OCI-LY1 (cell line): ENCODE measurements around the gene GNPTAB.

ENCODE experiments used
- H2AFZ ChIP-seq: fragments of 200-600 bp; sonication (generic), shearing (Covaris generic); 2 replicates; pipeline ENCODE4 v1.6.0; 2014; ENCODE audit warnings: antibody characterized with exemption, mild to moderate bottlenecking, low read length
- H3F3A ChIP-seq: fragments of 200-600 bp; sonication (generic), shearing (Covaris generic); 2 replicates; pipeline ENCODE4 v1.6.0; 2014; ENCODE audit warnings: mild to moderate bottlenecking, antibody characterized with exemption, low read length, moderate library complexity; ENCODE audit not compliant: insufficient read depth
- H3K27ac ChIP-seq: fragments of 200-600 bp; sonication (generic); 2 replicates; pipeline ENCODE4 v1.5.1; 2014; ENCODE audit warnings: low read length, mixed run types, mild to moderate bottlenecking, low read depth; ENCODE audit not compliant: poor library complexity, severe bottlenecking
- H3K27me3 ChIP-seq: fragments of 200-600 bp; sonication (generic); 2 replicates; pipeline ENCODE4 v1.6.0; 2014; ENCODE audit warnings: antibody characterized with exemption, mild to moderate bottlenecking, low read length, moderate library complexity; ENCODE audit not compliant: insufficient read depth
- H3K36me3 ChIP-seq: fragments of 200-600 bp; sonication (generic); 2 replicates; pipeline ENCODE4 v1.6.1; 2014; ENCODE audit warnings: mild to moderate bottlenecking, antibody characterized with exemption, low read length, moderate library complexity, mixed read lengths; ENCODE audit not compliant: insufficient read depth
- H3K4me1 ChIP-seq: fragments of 200-600 bp; sonication (generic); 2 replicates; pipeline ENCODE4 v1.5.1; 2014; ENCODE audit warnings: mild to moderate bottlenecking, low read length, moderate library complexity; ENCODE audit not compliant: insufficient read depth, severe bottlenecking
- H3K4me2 ChIP-seq: fragments of 200-600 bp; sonication (generic), shearing (Covaris generic); 2 replicates; pipeline ENCODE4 v1.6.1; 2014; ENCODE audit warnings: low read length
- H3K4me3 ChIP-seq: fragments of 200-600 bp; sonication (generic); 2 replicates; pipeline ENCODE4 v1.5.1; 2014; ENCODE audit warnings: low read length, low read depth, mild to moderate bottlenecking, mixed read lengths; ENCODE audit not compliant: poor library complexity, severe bottlenecking
- H3K79me2 ChIP-seq: fragments of 200-600 bp; shearing (Covaris generic); 2 replicates; pipeline ENCODE4 v1.6.1; 2016; ENCODE audit warnings: mixed run types, low read length, mixed read lengths; ENCODE audit not compliant: insufficient read depth
- H3K9ac ChIP-seq: fragments of 200-600 bp; sonication (generic), shearing (Covaris generic); 2 replicates; pipeline ENCODE4 v1.6.1; 2014; ENCODE audit warnings: mild to moderate bottlenecking, low read length, mixed read lengths
- H3K9me2 ChIP-seq: fragments of 200-600 bp; sonication (generic), shearing (Covaris generic); 2 replicates; pipeline ENCODE4 v1.6.1; 2014; ENCODE audit warnings: low read depth, mild to moderate bottlenecking, low read length, mixed read lengths
- H3K9me3 ChIP-seq: fragments of 200-600 bp; shearing (Covaris generic); 2 replicates; pipeline ENCODE4 v1.6.1; 2014; ENCODE audit warnings: low read length, mixed read lengths
- H4K20me1 ChIP-seq: fragments of 200-600 bp; sonication (generic), shearing (Covaris generic); 2 replicates; pipeline ENCODE4 v1.6.0; 2016; ENCODE audit warnings: mild to moderate bottlenecking, low read length; ENCODE audit not compliant: insufficient read depth
- EZH2 ChIP-seq: fragments of 200-600 bp; sonication (generic), shearing (Covaris generic); IDR thresholded peaks from 2 replicates; pipeline ENCODE4 v1.8.0; 2017; ENCODE audit warnings: borderline replicate concordance, mixed run types, mild to moderate bottlenecking, antibody characterized with exemption, low read length, moderate library complexity, mixed read lengths
- TF ChIP-seq, protein P1 (sequence below): fragments of 200-600 bp; sonication (generic), shearing (Covaris generic); IDR thresholded peaks from 2 replicates; pipeline ENCODE4 v1.5.1; 2017; ENCODE audit warnings: mild to moderate bottlenecking, antibody characterized with exemption, low read length, moderate library complexity, mixed read lengths

Gene GNPTAB

DNA sequence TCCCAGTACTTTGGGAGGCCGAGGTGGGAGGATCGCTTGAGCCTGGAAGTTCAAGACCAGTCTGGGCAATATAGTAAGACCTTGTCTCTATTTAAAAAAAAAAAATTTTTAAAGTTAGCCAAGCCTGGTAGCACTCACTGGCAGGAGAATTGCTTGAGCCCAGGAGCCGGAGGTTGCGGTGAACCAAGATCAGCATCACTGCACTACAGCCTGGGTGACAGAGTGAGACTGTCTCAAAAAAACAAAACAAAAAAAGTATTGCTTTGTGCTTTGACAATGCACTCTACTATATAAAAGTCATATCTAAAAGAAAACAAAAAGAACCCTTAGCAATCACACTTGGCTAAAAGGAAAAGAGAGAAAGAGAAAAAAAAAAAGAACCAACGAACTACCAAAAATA, 26.8 kb downstream of the GNPTAB start:
- Histone ChIP-seq H3K4me3 (no peak overlapping the region), H3K79me2 (peaks cover 33% of the 10 kb centered on the region), H3K9me2 (no peaks in the 10 kb centered on the region), H3K9me3 (no peaks in the 10 kb centered on the region), H4K20me1 (no peaks in the 10 kb centered on the region), H3K36me3 (no peaks in the 10 kb centered on the region), H2AFZ (no peak overlapping the region), H3K27ac (no peak overlapping the region), H3K9ac (no peak overlapping the region), H3K27me3 (no peaks in the 10 kb centered on the region), H3K4me2 (no peak overlapping the region), H3K4me1 (peaks cover 8% of the 10 kb centered on the region), H3F3A (no peaks in the 10 kb centered on the region)
- TF ChIP-seq, protein P1, sequence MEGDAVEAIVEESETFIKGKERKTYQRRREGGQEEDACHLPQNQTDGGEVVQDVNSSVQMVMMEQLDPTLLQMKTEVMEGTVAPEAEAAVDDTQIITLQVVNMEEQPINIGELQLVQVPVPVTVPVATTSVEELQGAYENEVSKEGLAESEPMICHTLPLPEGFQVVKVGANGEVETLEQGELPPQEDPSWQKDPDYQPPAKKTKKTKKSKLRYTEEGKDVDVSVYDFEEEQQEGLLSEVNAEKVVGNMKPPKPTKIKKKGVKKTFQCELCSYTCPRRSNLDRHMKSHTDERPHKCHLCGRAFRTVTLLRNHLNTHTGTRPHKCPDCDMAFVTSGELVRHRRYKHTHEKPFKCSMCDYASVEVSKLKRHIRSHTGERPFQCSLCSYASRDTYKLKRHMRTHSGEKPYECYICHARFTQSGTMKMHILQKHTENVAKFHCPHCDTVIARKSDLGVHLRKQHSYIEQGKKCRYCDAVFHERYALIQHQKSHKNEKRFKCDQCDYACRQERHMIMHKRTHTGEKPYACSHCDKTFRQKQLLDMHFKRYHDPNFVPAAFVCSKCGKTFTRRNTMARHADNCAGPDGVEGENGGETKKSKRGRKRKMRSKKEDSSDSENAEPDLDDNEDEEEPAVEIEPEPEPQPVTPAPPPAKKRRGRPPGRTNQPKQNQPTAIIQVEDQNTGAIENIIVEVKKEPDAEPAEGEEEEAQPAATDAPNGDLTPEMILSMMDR = no peak
- no peak for TF ChIP-seq EZH2

- Histone ChIP-seq H4K20me1 (no peaks in the 10 kb centered on the region), H3K79me2 (peaks cover 33% of the 10 kb centered on the region)
These were observed 28.3 kb downstream of the GNPTAB start for GRCh38 chr12:101802486-101802885.

GRCh38 chr12:101799774-101800173, 31.0 kb downstream of the GNPTAB start:
- Histone ChIP-seq H3K79me2 (peaks cover 6% of the 10 kb centered on the region; the same call in 1 of the 2 replicates), H3K27me3 (no peaks in the 10 kb centered on the region), H3K9me3 (no peaks in the 10 kb centered on the region), H3K36me3 (no peaks in the 10 kb centered on the region), H3F3A (no peaks in the 10 kb centered on the region), H2AFZ (no peak overlapping the region), H3K9me2 (no peaks in the 10 kb centered on the region), H3K27ac (no peak overlapping the region), H3K9ac (no peak overlapping the region), H3K4me2 (no peak overlapping the region), H4K20me1 (no peaks in the 10 kb centered on the region), H3K4me1 (peaks cover 7% of the 10 kb centered on the region), H3K4me3 (no peak overlapping the region)
- no peak for TF ChIP-seq EZH2
- TF ChIP-seq, protein P1 = no peak

More at GRCh38 chr12:101802486-101802885, 28.3 kb downstream of the GNPTAB start:
- no peak overlapping the region for H2AFZ ChIP-seq
- H3K4me2 ChIP-seq = no peak overlapping the region
- no peaks in the 10 kb centered on the region for H3K9me2 ChIP-seq
- H3K36me3 ChIP-seq = no peaks in the 10 kb centered on the region
- no peaks in the 10 kb centered on the region for H3K27me3 ChIP-seq
- no peak overlapping the region for H3K4me3 ChIP-seq
- no peak for TF ChIP-seq EZH2
- TF ChIP-seq, protein P1 = no peak
- H3F3A ChIP-seq = no peaks in the 10 kb centered on the region
- peaks cover 8% of the 10 kb centered on the region for H3K4me1 ChIP-seq
- no peak overlapping the region for H3K27ac ChIP-seq
- no peak overlapping the region for H3K9ac ChIP-seq
- H3K9me3 ChIP-seq = no peaks in the 10 kb centered on the region
